Naive thymus-derived CD4-positive, alpha-beta T cell (primary cell): ENCODE measurements around the gene ADAM23. TPM values are rescaled to one million over a fixed set of nuclear protein-coding genes. Genes with fewer than 3 reads are reported as not detected.

ENCODE experiments used
- ATAC-seq: fragments of 150-1000 bp; cut with Tn5 transposase; 2 replicates; pipeline ENCODE4 v1.10.0; 2021; ENCODE audit warnings: mild to moderate bottlenecking, moderate library complexity
- CTCF ChIA-PET: fragments of 350-600 bp; sonication (Branson Sonifier 250); formaldehyde crosslinking; loops from one replicate; lab custom pipeline; 2021; ENCODE audit warnings: antibody characterized with exemption; lab: Charles Lee
- POLR2A ChIA-PET: fragments of 350-600 bp; sonication (Branson Sonifier 250); formaldehyde crosslinking; loops from one replicate; lab custom pipeline; 2021; ENCODE audit warnings: antibody characterized with exemption, inconsistent platforms; lab: Charles Lee
- DNase-seq, 9 donors: peaks; one replicate each; pipeline versions ENCODE4 v3.0.0 to v3.0.0-alpha.2; 2020 to 2022; ENCODE audit warnings: mixed read lengths in 1 of 9
- H3K27ac ChIP-seq: one replicate; pipeline ENCODE4 v1.7.0; 2013; ENCODE audit warnings: mild to moderate bottlenecking, low read depth, low read length, moderate library complexity
- H3K27me3 ChIP-seq, 2 donors: one replicate each; pipeline ENCODE4 v1.7.0; 2013; ENCODE audit warnings: low read length in 2 of 2, mild to moderate bottlenecking in 2 of 2, moderate library complexity in 2 of 2; ENCODE audit not compliant: control insufficient read depth in 2 of 2, insufficient read depth in 2 of 2
- H3K36me3 ChIP-seq, 3 experiments: 1 replicate in 2 of 3; 2 replicates in 1 of 3; pipeline ENCODE4 v1.7.0; 2013; ENCODE audit warnings: low read length in 3 of 3, mild to moderate bottlenecking in 3 of 3, moderate library complexity in 1 of 3; ENCODE audit not compliant: insufficient read depth in 3 of 3, control insufficient read depth in 2 of 3
- H3K4me1 ChIP-seq, 2 donors: one replicate each; pipeline ENCODE4 v1.7.0; 2013; ENCODE audit warnings: low read length in 2 of 2, mild to moderate bottlenecking in 2 of 2, moderate library complexity in 1 of 2; ENCODE audit not compliant: control insufficient read depth in 2 of 2, insufficient read depth in 2 of 2
- H3K4me3 ChIP-seq: 2 replicates; pipeline ENCODE4 v1.7.0; 2013; ENCODE audit warnings: mild to moderate bottlenecking, low read length
- H3K9me3 ChIP-seq, 3 experiments: 1 replicate in 2 of 3; 2 replicates in 1 of 3; pipeline ENCODE4 v1.7.0; 2013; ENCODE audit warnings: low read length in 3 of 3; ENCODE audit not compliant: control insufficient read depth in 2 of 3
- H3K27ac Mint-ChIP-seq, 9 donors: one replicate each; pipeline ENCODE4 v1.8.0; 2020 to 2022; ENCODE audit warnings: mixed read lengths in 9 of 9, mild to moderate bottlenecking in 8 of 9, moderate library complexity in 5 of 9, inconsistent platforms in 2 of 9
- H3K27me3 Mint-ChIP-seq, 5 donors: one replicate each; pipeline ENCODE4 v1.8.0; 2021 to 2022; ENCODE audit warnings: mixed read lengths in 5 of 5, mild to moderate bottlenecking in 1 of 5
- H3K36me3 Mint-ChIP-seq, 5 donors: one replicate each; pipeline ENCODE4 v1.8.0; 2020 to 2022; ENCODE audit warnings: mixed read lengths in 5 of 5, mild to moderate bottlenecking in 3 of 5, inconsistent platforms in 1 of 5
- H3K4me1 Mint-ChIP-seq, 7 donors: one replicate each; pipeline ENCODE4 v1.8.0; 2020 to 2022; ENCODE audit warnings: mixed read lengths in 7 of 7, mild to moderate bottlenecking in 3 of 7, inconsistent platforms in 1 of 7
- H3K4me3 Mint-ChIP-seq, 10 donors: one replicate each; pipeline ENCODE4 v1.8.0; 2020 to 2022; ENCODE audit warnings: mild to moderate bottlenecking in 10 of 10, mixed read lengths in 10 of 10, moderate library complexity in 6 of 10, inconsistent platforms in 2 of 10
- H3K9me3 Mint-ChIP-seq, 11 donors: one replicate each; pipeline ENCODE4 v1.8.0; 2020 to 2022; ENCODE audit warnings: mixed read lengths in 11 of 11, mild to moderate bottlenecking in 4 of 11, inconsistent platforms in 1 of 11, moderate library complexity in 1 of 11
- intact Hi-C, 2 donors: fragments of 100-400 bp; cut with micrococcal nuclease; formaldehyde crosslinking; loops; one replicate each; pipeline ENCODE4 v1.15.1; 2023
- polyA plus RNA-seq, 2 donors: library from polyadenylated mRNA; unstranded; fragments of 300-500 nt; fragmentation: Illumina TruSeq; gene quantifications; one replicate each; pipeline ENCODE4 v1.2.3, GENCODE V29; 2021
- total RNA-seq, 6 experiments: library from RNA in 5 of 6; stranded (reverse) in 5 of 6; gene quantifications; 1 replicate in 5 of 6; 2 replicates in 1 of 6; pipeline ENCODE4 v1.2.3 and lab custom pipeline; 2021 to 2026

ADAM23 gene
- total and polyA plus RNA-seq, 7 experiments from 2014 or later: 0.22 to 5.6 (median 1.2) TPM

GRCh38 chr2:206561962-206562361 is 118.6 kb downstream of the ADAM23 start:
- H3K36me3 ChIP-seq: no peaks in the 10 kb centered on the region
- Mint-ChIP-seq H3K27me3 (peaks cover 0 to 39% (median 4%) of the 10 kb centered on the region in 5 donors), H3K27ac (no peak overlapping the region), H3K4me1 (peaks cover 1 to 39% (median 21%) of the 10 kb centered on the region in 7 donors), H3K4me3 (no peak overlapping the region), H3K9me3 (no peaks in the 10 kb centered on the region), H3K36me3 (no peaks in the 10 kb centered on the region)
- ATAC-seq (no peak), DNase-seq (no peak)
- ChIA-PET POLR2A (no interaction called here), CTCF (no interaction called here)
- no peaks in the 10 kb centered on the region for H3K27me3 ChIP-seq
- intact Hi-C loops: no loop called here
- peaks cover 0 to 6% of the 10 kb centered on the region in 2 donors for H3K4me1 ChIP-seq
- H3K27ac ChIP-seq: no peak overlapping the region
- no peaks in the 10 kb centered on the region for H3K9me3 ChIP-seq
- H3K4me3 ChIP-seq: no peak overlapping the region

GRCh38 chr2:206562375-206562774 is 119.0 kb downstream of the ADAM23 start:
- ChIA-PET POLR2A (no interaction called here), CTCF (no interaction called here)
- Histone ChIP-seq H3K27ac (no peak overlapping the region), H3K36me3 (no peaks in the 10 kb centered on the region), H3K27me3 (no peaks in the 10 kb centered on the region), H3K4me1 (peaks cover 0 to 6% of the 10 kb centered on the region in 2 donors), H3K9me3 (no peaks in the 10 kb centered on the region), H3K4me3 (no peak overlapping the region)
- Mint-ChIP-seq H3K27ac (no peak overlapping the region), H3K4me1 (peaks cover 1 to 35% (median 18%) of the 10 kb centered on the region in 7 donors), H3K9me3 (no peaks in the 10 kb centered on the region), H3K27me3 (peaks cover 0 to 37% (median 4%) of the 10 kb centered on the region in 5 donors), H3K4me3 (no peak overlapping the region), H3K36me3 (no peaks in the 10 kb centered on the region)
- intact Hi-C loops: no loop called here
- DNase-seq: no peak
- no peak for ATAC-seq

GRCh38 chr2:206563374-206563773 is 120.0 kb downstream of the ADAM23 start:
- Mint-ChIP-seq H3K36me3 (no peaks in the 10 kb centered on the region), H3K4me3 (no peak overlapping the region), H3K27me3 (peaks cover 0 to 36% (median 4%) of the 10 kb centered on the region in 5 donors), H3K27ac (no peak overlapping the region), H3K9me3 (no peaks in the 10 kb centered on the region), H3K4me1 (peaks cover 0 to 25% (median 13%) of the 10 kb centered on the region in 7 donors)
- intact Hi-C loops: no loop called here
- POLR2A ChIA-PET: no interaction called here
- no peak overlapping the region for H3K4me3 ChIP-seq
- CTCF ChIA-PET: no interaction called here
- ATAC-seq (no peak), DNase-seq (no peak)
- no peaks in the 10 kb centered on the region for H3K9me3 ChIP-seq
- peaks cover 0 to 4% of the 10 kb centered on the region in 2 donors for H3K4me1 ChIP-seq
- no peak overlapping the region for H3K27ac ChIP-seq
- H3K36me3 ChIP-seq: no peaks in the 10 kb centered on the region
- no peaks in the 10 kb centered on the region for H3K27me3 ChIP-seq

GRCh38 chr2:206565666-206566065 is 122.3 kb downstream of the ADAM23 start:
- Histone ChIP-seq H3K4me1 (no peaks in the 10 kb centered on the region), H3K4me3 (no peak overlapping the region), H3K36me3 (no peaks in the 10 kb centered on the region), H3K9me3 (no peaks in the 10 kb centered on the region), H3K27ac (no peak overlapping the region), H3K27me3 (no peaks in the 10 kb centered on the region)
- Mint-ChIP-seq H3K4me1 (peaks cover 0 to 4% (median 0%) of the 10 kb centered on the region in 7 donors), H3K36me3 (no peaks in the 10 kb centered on the region), H3K27ac (no peak overlapping the region), H3K4me3 (no peak overlapping the region), H3K9me3 (no peaks in the 10 kb centered on the region), H3K27me3 (peaks cover 0 to 32% (median 0%) of the 10 kb centered on the region in 5 donors)
- DNase-seq (no peak), ATAC-seq (no peak)
- CTCF ChIA-PET: no interaction called here
- intact Hi-C loops: no loop called here
- POLR2A ChIA-PET: no interaction called here

- Mint-ChIP-seq H3K4me3 (no peak overlapping the region), H3K4me1 (no peaks in the 10 kb centered on the region), H3K9me3 (no peaks in the 10 kb centered on the region), H3K27ac (no peak overlapping the region), H3K36me3 (no peaks in the 10 kb centered on the region), H3K27me3 (peaks cover 0 to 14% (median 0%) of the 10 kb centered on the region in 5 donors)
- Histone ChIP-seq H3K4me1 (no peaks in the 10 kb centered on the region), H3K4me3 (no peak overlapping the region), H3K27ac (no peak overlapping the region), H3K27me3 (no peaks in the 10 kb centered on the region), H3K9me3 (no peaks in the 10 kb centered on the region), H3K36me3 (no peaks in the 10 kb centered on the region)
- DNase-seq (no peak), ATAC-seq (no peak)
- CTCF ChIA-PET: no interaction called here
- POLR2A ChIA-PET: no interaction called here
- intact Hi-C loops: no loop called here
Observed at GRCh38 chr2:206569470-206569869, 126.1 kb downstream of the ADAM23 start.

GRCh38 chr2:206570199-206570598 is 126.9 kb downstream of the ADAM23 start:
- no peaks in the 10 kb centered on the region for H3K36me3 ChIP-seq
- no peak overlapping the region for H3K27ac ChIP-seq
- peaks cover 0 to 12% (median 0%) of the 10 kb centered on the region in 5 donors for H3K27me3 Mint-ChIP-seq
- H3K4me1 Mint-ChIP-seq: no peaks in the 10 kb centered on the region
- ChIA-PET POLR2A (no interaction called here), CTCF (no interaction called here)
- no peaks in the 10 kb centered on the region for H3K4me1 ChIP-seq
- no peak overlapping the region for H3K4me3 ChIP-seq
- H3K9me3 Mint-ChIP-seq: no peaks in the 10 kb centered on the region
- no peaks in the 10 kb centered on the region for H3K27me3 ChIP-seq
- H3K27ac Mint-ChIP-seq: no peak overlapping the region
- intact Hi-C loops: no loop called here
- no peak overlapping the region for H3K4me3 Mint-ChIP-seq
- no peak for ATAC-seq
- no peaks in the 10 kb centered on the region for H3K36me3 Mint-ChIP-seq
- H3K9me3 ChIP-seq: no peaks in the 10 kb centered on the region
- no peak for DNase-seq

- Histone ChIP-seq H3K4me3 (no peak overlapping the region), H3K36me3 (no peaks in the 10 kb centered on the region), H3K27ac (no peak overlapping the region), H3K27me3 (no peaks in the 10 kb centered on the region), H3K4me1 (no peaks in the 10 kb centered on the region), H3K9me3 (no peaks in the 10 kb centered on the region)
- POLR2A ChIA-PET: no interaction called here
- intact Hi-C loops: no loop called here
- Mint-ChIP-seq H3K27me3 (peaks cover 0 to 8% (median 0%) of the 10 kb centered on the region in 5 donors), H3K36me3 (no peaks in the 10 kb centered on the region), H3K4me3 (no peak overlapping the region), H3K4me1 (no peaks in the 10 kb centered on the region), H3K27ac (no peak overlapping the region), H3K9me3 (no peaks in the 10 kb centered on the region)
- CTCF ChIA-PET: no interaction called here
- DNase-seq (no peak), ATAC-seq (no peak)
Observed at GRCh38 chr2:206572725-206573124, 129.4 kb downstream of the ADAM23 start.
